GM12878 (cell line): ENCODE results near the gene IGIP. TPM values are rescaled to one million over a fixed set of nuclear protein-coding genes. Genes with fewer than 3 reads are reported as not detected.

Experiments
- BMI1 ChIP-seq: fragments of 450-650 bp; IDR thresholded peaks from 2 replicates; pipeline ENCODE4 v1.6.1; 2016; ENCODE audit warnings: mild to moderate bottlenecking, moderate library complexity, borderline replicate concordance
- CEBPB ChIP-seq, 2 experiments: fragments of 150-350 bp in 1 of 2; IDR thresholded peaks; 2 replicates each; pipeline ENCODE4 v1.6.1; 2012 to 2014; ENCODE audit warnings: low read depth in 2 of 2, low read length in 2 of 2, borderline replicate concordance in 1 of 2, inconsistent platforms in 1 of 2
- CHD1 ChIP-seq: IDR thresholded peaks from 2 replicates; pipeline ENCODE4 v1.6.1; 2012; ENCODE audit warnings: low read depth, low read length, improper control_type of control experiment
- EED ChIP-seq: sonication (generic); IDR thresholded peaks from 2 replicates; pipeline ENCODE4 v1.6.1; 2016; ENCODE audit warnings: antibody characterized with exemption, low read depth
- ETV6 ChIP-seq, 2 experiments: fragments of 450-650 bp in 1 of 2; IDR thresholded peaks in 1 of 2; conservative IDR thresholded peaks in 1 of 2; 2 replicates each; pipeline ENCODE4 v1.6.1; 2014; ENCODE audit warnings: antibody characterized with exemption in 1 of 2, borderline replicate concordance in 1 of 2, low read depth in 1 of 2, mild to moderate bottlenecking in 1 of 2, moderate library complexity in 1 of 2
- FOXM1 ChIP-seq: IDR thresholded peaks from 2 replicates; pipeline ENCODE4 v1.6.1; 2012; ENCODE audit warnings: low read depth, mild to moderate bottlenecking, inconsistent platforms, low read length, moderate library complexity
- GABPA ChIP-seq: IDR thresholded peaks from 2 replicates; pipeline ENCODE4 v1.6.1; 2014; ENCODE audit warnings: antibody characterized with exemption, low read depth, mild to moderate bottlenecking, inconsistent platforms
- LARP7 ChIP-seq: fragments of 450-650 bp; IDR thresholded peaks from 2 replicates; pipeline ENCODE4 v1.6.1; 2017; ENCODE audit warnings: mild to moderate bottlenecking
- MXI1 ChIP-seq: fragments of 150-350 bp; IDR thresholded peaks from 2 replicates; pipeline ENCODE4 v1.6.1; 2011; ENCODE audit warnings: low read depth, mild to moderate bottlenecking, inconsistent platforms, low read length, improper control_type of control experiment
- PML ChIP-seq: IDR thresholded peaks from 2 replicates; pipeline ENCODE4 v1.6.1; 2012; ENCODE audit warnings: low read length, inconsistent platforms
- RFX5 ChIP-seq: IDR thresholded peaks from 2 replicates; pipeline ENCODE4 v1.6.1; 2011; ENCODE audit warnings: low read depth, low read length, improper control_type of control experiment
- SUPT20H ChIP-seq: IDR thresholded peaks from 2 replicates; pipeline ENCODE4 v1.6.1; 2011; ENCODE audit warnings: low read depth, mild to moderate bottlenecking, low read length, moderate library complexity, borderline replicate concordance; ENCODE audit not compliant: control insufficient read depth
- TCF3 ChIP-seq: IDR thresholded peaks from 2 replicates; pipeline ENCODE4 v1.6.1; 2012; ENCODE audit warnings: low read depth, mild to moderate bottlenecking, low read length, borderline replicate concordance; ENCODE audit not compliant: insufficient read depth
- YY1 ChIP-seq: IDR thresholded peaks from 2 replicates; pipeline ENCODE4 v1.6.1; 2011; ENCODE audit warnings: low read depth, mild to moderate bottlenecking, low read length
- ZNF217 ChIP-seq: fragments of 450-650 bp; IDR thresholded peaks from 2 replicates; pipeline ENCODE4 v1.6.1; 2017; ENCODE audit warnings: antibody characterized with exemption, mild to moderate bottlenecking
- polyA plus RNA-seq, 11 experiments: library from polyadenylated mRNA; depleted of rRNA in 4 of 11; unstranded in 6 of 11; stranded (reverse) in 5 of 11; fragments of >200 nt; fragmentation: Nextera tagmentation in 4 of 11; fragmentation: Illumina TruSeq in 1 of 11; extraction: Ambion mirVana in 4 of 11; extraction: Trizol in 1 of 11; gene quantifications; 1 replicate in 1 of 11; 2 replicates in 10 of 11; pipeline versions ENCODE4 v1.2.1 to v1.2.3, GENCODE V29; 2011 to 2016; ENCODE audit warnings: inconsistent platforms in 2 of 11, missing spikeins in 2 of 11, low read depth in 1 of 11
- total RNA-seq, 4 experiments: library from RNA; depleted of rRNA in 3 of 4; stranded (reverse); fragments of >200 nt in 3 of 4; fragmentation: Illumina TruSeq in 1 of 4; extraction: Trizol in 1 of 4; gene quantifications; 2 replicates each; pipeline versions ENCODE4 v1.2.1 to v1.2.3, GENCODE V29; 2013 to 2021
- TF ChIP-seq, protein P1 (sequence below): IDR thresholded peaks from 2 replicates; pipeline ENCODE4 v1.6.1; 2012; ENCODE audit warnings: improper control_type of control experiment, low read depth, low read length; ENCODE audit not compliant: insufficient replicate concordance
- TF ChIP-seq, protein P2 (sequence below), 3 experiments: IDR thresholded peaks in 2 of 3; conservative IDR thresholded peaks in 1 of 3; 2 replicates each; pipeline ENCODE4 v1.5.1; 2011; ENCODE audit warnings: low read depth in 3 of 3, low read length in 3 of 3, mild to moderate bottlenecking in 3 of 3, control low read depth in 2 of 3, moderate library complexity in 2 of 3, inconsistent platforms in 1 of 3, mixed read lengths in 1 of 3; ENCODE audit not compliant: control insufficient read depth in 2 of 3, insufficient read depth in 1 of 3; ENCODE audit errors: extremely low read depth in 1 of 3
- TF ChIP-seq, protein P3 (sequence below): IDR thresholded peaks from 2 replicates; pipeline ENCODE4 v1.6.1; 2012; ENCODE audit warnings: mild to moderate bottlenecking, low read depth, low read length

IGIP gene
- total and polyA plus RNA-seq, 10 of the 15 experiments (the other 5 are each of a cell fraction or from before 2014, with no cell fraction given), result 0.58 to 3.3 (median 1.9) TPM

DNA sequence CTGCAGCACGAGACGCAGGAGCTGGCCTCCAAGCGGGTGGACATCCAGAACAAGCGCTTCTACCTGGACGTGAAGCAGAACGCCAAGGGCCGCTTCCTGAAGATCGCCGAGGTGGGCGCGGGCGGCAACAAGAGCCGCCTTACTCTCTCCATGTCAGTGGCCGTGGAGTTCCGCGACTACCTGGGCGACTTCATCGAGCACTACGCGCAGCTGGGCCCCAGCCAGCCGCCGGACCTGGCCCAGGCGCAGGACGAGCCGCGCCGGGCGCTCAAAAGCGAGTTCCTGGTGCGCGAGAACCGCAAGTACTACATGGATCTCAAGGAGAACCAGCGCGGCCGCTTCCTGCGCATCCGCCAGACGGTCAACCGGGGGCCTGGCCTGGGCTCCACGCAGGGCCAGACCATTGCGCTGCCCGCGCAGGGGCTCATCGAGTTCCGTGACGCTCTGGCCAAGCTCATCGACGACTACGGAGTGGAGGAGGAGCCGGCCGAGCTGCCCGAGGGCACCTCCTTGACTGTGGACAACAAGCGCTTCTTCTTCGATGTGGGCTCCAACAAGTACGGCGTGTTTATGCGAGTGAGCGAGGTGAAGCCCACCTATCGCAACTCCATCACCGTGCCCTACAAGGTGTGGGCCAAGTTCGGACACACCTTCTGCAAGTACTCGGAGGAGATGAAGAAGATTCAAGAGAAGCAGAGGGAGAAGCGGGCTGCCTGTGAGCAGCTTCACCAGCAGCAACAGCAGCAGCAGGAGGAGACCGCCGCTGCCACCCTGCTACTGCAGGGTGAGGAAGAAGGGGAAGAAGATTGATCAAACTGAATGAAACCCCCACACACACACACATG, 11.2 kb upstream of the IGIP start (continued):
- TF ChIP-seq, protein P1, sequence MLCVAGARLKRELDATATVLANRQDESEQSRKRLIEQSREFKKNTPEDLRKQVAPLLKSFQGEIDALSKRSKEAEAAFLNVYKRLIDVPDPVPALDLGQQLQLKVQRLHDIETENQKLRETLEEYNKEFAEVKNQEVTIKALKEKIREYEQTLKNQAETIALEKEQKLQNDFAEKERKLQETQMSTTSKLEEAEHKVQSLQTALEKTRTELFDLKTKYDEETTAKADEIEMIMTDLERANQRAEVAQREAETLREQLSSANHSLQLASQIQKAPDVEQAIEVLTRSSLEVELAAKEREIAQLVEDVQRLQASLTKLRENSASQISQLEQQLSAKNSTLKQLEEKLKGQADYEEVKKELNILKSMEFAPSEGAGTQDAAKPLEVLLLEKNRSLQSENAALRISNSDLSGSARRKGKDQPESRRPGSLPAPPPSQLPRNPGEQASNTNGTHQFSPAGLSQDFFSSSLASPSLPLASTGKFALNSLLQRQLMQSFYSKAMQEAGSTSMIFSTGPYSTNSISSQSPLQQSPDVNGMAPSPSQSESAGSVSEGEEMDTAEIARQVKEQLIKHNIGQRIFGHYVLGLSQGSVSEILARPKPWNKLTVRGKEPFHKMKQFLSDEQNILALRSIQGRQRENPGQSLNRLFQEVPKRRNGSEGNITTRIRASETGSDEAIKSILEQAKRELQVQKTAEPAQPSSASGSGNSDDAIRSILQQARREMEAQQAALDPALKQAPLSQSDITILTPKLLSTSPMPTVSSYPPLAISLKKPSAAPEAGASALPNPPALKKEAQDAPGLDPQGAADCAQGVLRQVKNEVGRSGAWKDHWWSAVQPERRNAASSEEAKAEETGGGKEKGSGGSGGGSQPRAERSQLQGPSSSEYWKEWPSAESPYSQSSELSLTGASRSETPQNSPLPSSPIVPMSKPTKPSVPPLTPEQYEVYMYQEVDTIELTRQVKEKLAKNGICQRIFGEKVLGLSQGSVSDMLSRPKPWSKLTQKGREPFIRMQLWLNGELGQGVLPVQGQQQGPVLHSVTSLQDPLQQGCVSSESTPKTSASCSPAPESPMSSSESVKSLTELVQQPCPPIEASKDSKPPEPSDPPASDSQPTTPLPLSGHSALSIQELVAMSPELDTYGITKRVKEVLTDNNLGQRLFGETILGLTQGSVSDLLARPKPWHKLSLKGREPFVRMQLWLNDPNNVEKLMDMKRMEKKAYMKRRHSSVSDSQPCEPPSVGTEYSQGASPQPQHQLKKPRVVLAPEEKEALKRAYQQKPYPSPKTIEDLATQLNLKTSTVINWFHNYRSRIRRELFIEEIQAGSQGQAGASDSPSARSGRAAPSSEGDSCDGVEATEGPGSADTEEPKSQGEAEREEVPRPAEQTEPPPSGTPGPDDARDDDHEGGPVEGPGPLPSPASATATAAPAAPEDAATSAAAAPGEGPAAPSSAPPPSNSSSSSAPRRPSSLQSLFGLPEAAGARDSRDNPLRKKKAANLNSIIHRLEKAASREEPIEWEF, result no peak
- TF ChIP-seq MXI1 (no peak), RFX5 (no peak), ETV6 (conservative IDR thresholded peaks at IDR 0.05 in 1 of 2, IDR thresholded peaks at IDR 0.05 in 1 of 2; ENCODE audit: borderline replicate concordance in 1 of 2, low read depth in 1 of 2) (no peak), TCF3 (no peak), LARP7 (no peak), CEBPB (IDR thresholded peaks at IDR 0.05; ENCODE audit: borderline replicate concordance in 1 of 2, low read depth in 2 of 2, low read length in 2 of 2) (no peak), BMI1 (no peak), PML (no peak), ZNF217 (no peak), FOXM1 (no peak), CHD1 (peak; percentile 86; the same call in 1 of the 2 replicates), EED (no peak), YY1 (no peak), SUPT20H (no peak), GABPA (no peak)
- TF ChIP-seq, protein P2, sequence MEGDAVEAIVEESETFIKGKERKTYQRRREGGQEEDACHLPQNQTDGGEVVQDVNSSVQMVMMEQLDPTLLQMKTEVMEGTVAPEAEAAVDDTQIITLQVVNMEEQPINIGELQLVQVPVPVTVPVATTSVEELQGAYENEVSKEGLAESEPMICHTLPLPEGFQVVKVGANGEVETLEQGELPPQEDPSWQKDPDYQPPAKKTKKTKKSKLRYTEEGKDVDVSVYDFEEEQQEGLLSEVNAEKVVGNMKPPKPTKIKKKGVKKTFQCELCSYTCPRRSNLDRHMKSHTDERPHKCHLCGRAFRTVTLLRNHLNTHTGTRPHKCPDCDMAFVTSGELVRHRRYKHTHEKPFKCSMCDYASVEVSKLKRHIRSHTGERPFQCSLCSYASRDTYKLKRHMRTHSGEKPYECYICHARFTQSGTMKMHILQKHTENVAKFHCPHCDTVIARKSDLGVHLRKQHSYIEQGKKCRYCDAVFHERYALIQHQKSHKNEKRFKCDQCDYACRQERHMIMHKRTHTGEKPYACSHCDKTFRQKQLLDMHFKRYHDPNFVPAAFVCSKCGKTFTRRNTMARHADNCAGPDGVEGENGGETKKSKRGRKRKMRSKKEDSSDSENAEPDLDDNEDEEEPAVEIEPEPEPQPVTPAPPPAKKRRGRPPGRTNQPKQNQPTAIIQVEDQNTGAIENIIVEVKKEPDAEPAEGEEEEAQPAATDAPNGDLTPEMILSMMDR (IDR thresholded peaks at IDR 0.05 in 2 of 3, conservative IDR thresholded peaks at IDR 0.05 in 1 of 3; ENCODE audit: control insufficient read depth in 2 of 3, extremely low read depth in 1 of 3, insufficient read depth in 1 of 3, low read depth in 3 of 3, low read length in 3 of 3), result no peak
- TF ChIP-seq, protein P3, sequence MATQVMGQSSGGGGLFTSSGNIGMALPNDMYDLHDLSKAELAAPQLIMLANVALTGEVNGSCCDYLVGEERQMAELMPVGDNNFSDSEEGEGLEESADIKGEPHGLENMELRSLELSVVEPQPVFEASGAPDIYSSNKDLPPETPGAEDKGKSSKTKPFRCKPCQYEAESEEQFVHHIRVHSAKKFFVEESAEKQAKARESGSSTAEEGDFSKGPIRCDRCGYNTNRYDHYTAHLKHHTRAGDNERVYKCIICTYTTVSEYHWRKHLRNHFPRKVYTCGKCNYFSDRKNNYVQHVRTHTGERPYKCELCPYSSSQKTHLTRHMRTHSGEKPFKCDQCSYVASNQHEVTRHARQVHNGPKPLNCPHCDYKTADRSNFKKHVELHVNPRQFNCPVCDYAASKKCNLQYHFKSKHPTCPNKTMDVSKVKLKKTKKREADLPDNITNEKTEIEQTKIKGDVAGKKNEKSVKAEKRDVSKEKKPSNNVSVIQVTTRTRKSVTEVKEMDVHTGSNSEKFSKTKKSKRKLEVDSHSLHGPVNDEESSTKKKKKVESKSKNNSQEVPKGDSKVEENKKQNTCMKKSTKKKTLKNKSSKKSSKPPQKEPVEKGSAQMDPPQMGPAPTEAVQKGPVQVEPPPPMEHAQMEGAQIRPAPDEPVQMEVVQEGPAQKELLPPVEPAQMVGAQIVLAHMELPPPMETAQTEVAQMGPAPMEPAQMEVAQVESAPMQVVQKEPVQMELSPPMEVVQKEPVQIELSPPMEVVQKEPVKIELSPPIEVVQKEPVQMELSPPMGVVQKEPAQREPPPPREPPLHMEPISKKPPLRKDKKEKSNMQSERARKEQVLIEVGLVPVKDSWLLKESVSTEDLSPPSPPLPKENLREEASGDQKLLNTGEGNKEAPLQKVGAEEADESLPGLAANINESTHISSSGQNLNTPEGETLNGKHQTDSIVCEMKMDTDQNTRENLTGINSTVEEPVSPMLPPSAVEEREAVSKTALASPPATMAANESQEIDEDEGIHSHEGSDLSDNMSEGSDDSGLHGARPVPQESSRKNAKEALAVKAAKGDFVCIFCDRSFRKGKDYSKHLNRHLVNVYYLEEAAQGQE, result no peak
